Measurements from ENCODE around the gene MEF2A. TPM values are rescaled to one million over a fixed set of nuclear protein-coding genes. Genes with fewer than 3 reads are reported as not detected.

Gene MEF2A
- total RNA-seq, 1 donor from 2014 or later, result 61.9 TPM

DNA sequence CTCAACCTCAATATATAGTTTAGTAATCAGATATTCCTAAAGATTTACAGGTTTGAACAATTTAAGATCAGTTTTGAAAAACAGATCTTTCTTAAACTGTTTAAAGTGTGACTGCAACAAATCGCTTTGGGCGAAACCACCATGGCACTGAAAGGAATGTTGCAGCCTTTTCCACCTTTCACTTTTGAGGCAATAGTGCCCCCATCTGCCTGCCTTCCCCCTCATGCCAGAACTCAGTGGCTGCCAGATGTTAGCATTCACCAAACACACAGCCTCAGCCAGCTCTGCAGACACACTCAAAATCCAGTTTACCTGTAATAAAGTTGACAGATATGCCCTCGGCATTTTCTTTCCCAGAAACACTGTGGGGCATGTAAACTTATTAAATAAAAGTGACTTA is 164.1 kb downstream of the MEF2A start:
- H3K4me3 ChIP-seq, result no peak overlapping the region
- peaks cover 5% of the 10 kb centered on the region for H3F3A ChIP-seq (ENCODE audit: low read depth)
- H3K4me2 ChIP-seq, result no peak overlapping the region
- Mint-ChIP-seq H3K27me3 (ENCODE audit: insufficient read depth, low read depth) (no peaks in the 10 kb centered on the region), H3K4me3 (no peak overlapping the region), H3K27ac (no peak overlapping the region), H3K36me3 (peaks cover 16% of the 10 kb centered on the region), H3K4me1 (peaks cover 28% of the 10 kb centered on the region), H3K9me3 (peaks cover 8% of the 10 kb centered on the region)
- H3K9ac ChIP-seq, result no peak overlapping the region
- DNase-seq (ENCODE audit: low spot score), result peak; percentile 54
- no peaks in the 10 kb centered on the region for H3K9me3 ChIP-seq (ENCODE audit: low read depth)
- TF ChIP-seq EZH2phosphoT487 (IDR thresholded peaks at IDR 0.05), result no peak
- TF ChIP-seq, protein P1, sequence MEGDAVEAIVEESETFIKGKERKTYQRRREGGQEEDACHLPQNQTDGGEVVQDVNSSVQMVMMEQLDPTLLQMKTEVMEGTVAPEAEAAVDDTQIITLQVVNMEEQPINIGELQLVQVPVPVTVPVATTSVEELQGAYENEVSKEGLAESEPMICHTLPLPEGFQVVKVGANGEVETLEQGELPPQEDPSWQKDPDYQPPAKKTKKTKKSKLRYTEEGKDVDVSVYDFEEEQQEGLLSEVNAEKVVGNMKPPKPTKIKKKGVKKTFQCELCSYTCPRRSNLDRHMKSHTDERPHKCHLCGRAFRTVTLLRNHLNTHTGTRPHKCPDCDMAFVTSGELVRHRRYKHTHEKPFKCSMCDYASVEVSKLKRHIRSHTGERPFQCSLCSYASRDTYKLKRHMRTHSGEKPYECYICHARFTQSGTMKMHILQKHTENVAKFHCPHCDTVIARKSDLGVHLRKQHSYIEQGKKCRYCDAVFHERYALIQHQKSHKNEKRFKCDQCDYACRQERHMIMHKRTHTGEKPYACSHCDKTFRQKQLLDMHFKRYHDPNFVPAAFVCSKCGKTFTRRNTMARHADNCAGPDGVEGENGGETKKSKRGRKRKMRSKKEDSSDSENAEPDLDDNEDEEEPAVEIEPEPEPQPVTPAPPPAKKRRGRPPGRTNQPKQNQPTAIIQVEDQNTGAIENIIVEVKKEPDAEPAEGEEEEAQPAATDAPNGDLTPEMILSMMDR (IDR thresholded peaks at IDR 0.05), result peak; percentile 54
- no peak overlapping the region for H2AFZ ChIP-seq (replicated peaks)
- H3K36me3 ChIP-seq, result no peaks in the 10 kb centered on the region
- peaks cover 13% of the 10 kb centered on the region for H3K4me1 ChIP-seq
- H3K27me3 ChIP-seq, result peaks cover 14% of the 10 kb centered on the region
- H3K79me2 ChIP-seq (ENCODE audit: low read depth), result peaks cover 19% of the 10 kb centered on the region
- peaks cover 29% of the 10 kb centered on the region for H4K20me1 ChIP-seq (ENCODE audit: low read depth)
- H3K27ac ChIP-seq, result no peak overlapping the region

DNA sequence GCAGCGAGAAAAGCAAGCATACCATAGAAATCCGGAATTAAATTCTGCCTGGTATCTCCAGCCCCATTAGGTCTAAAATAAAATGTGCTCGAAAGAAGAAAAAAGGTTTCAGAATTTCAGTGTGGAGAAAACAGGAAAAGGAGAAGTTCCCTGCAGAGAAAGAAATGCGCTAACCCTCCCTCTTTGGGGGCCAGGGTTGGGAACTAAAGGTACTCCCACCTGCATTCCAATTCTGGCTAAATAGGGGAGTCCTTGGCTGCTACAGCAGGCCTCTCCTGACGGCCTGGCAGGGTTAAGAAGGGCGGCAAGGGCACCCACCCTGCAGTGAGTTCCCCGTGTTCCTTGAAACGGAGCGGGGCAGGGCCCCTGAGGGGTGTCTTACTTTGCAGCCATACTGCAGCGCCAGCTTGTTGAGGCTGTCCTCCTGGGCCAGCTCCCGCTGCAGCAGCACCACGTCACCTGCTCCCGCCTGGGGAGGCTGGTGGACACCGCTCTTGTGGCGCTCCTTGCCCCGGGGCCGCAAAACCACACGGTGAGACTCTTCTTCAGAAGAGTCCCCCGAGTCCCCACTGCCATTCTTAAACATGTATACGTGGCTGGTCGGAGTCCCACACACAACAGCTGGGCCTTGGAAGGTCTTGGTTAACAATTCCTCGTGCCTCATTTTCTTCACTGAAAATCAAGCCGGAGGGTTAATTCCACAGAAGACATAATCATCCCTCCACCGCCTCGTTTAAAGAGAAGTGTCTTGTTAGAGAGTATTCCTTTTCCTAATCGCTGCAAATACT is 165.7 kb downstream of the MEF2A start:
- Mint-ChIP-seq H3K4me3 (peak overlapping the region; percentile 93), H3K9me3 (peaks cover 2% of the 10 kb centered on the region), H3K27me3 (ENCODE audit: insufficient read depth, low read depth) (no peaks in the 10 kb centered on the region), H3K27ac (no peak overlapping the region), H3K4me1 (peaks cover 28% of the 10 kb centered on the region), H3K36me3 (peaks cover 7% of the 10 kb centered on the region)
- Histone ChIP-seq H3K9ac (no peak overlapping the region), H4K20me1 (ENCODE audit: low read depth) (peaks cover 29% of the 10 kb centered on the region), H3K79me2 (ENCODE audit: low read depth) (peaks cover 19% of the 10 kb centered on the region), H3K9me3 (ENCODE audit: low read depth) (no peaks in the 10 kb centered on the region), H3K27me3 (peaks cover 14% of the 10 kb centered on the region), H3K36me3 (no peaks in the 10 kb centered on the region), H3K4me2 (peak overlapping the region; percentile 88), H3K4me1 (peaks cover 13% of the 10 kb centered on the region), H3K4me3 (peak overlapping the region; percentile 73), H2AFZ (replicated peaks) (no peak overlapping the region), H3F3A (ENCODE audit: low read depth) (peaks cover 5% of the 10 kb centered on the region), H3K27ac (no peak overlapping the region)
- TF ChIP-seq, protein P1 (IDR thresholded peaks at IDR 0.05), result no peak
- TF ChIP-seq EZH2 (IDR thresholded peaks at IDR 0.05) (no peak), EZH2phosphoT487 (IDR thresholded peaks at IDR 0.05) (no peak)
- peak; percentile 19 for DNase-seq (ENCODE audit: low spot score)

DNA sequence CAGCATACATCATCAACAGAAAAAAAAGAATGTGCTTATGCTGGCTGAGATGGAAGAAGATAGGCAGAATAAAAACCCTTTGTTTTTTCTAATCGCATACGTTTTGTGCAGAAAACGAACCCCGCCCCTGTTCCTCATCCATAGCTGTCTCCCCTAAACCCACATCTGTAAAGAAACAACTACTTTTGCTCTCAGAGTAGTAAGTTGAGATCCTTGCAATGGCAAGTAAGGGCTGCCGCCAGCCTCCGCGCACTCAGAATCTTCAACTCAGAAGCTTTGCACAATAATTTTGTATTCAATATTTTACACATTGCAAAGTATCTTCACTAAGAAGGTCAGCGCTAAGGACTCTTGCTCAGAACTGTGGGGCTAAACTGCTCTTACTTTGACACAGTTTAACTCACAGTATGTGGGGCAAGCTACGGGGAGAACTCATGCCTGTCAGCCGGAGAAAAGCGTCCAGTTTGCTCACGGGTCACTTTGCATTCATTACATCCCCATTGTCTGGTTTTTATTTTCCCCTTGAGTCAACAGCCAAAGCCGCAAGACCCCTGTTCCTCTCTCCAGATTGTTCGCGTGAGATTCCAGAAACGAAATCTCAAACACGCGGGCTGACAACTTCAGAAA is 166.5 kb downstream of the MEF2A start:
- no peak for DNase-seq (ENCODE audit: low spot score)
- Mint-ChIP-seq H3K4me1 (peaks cover 28% of the 10 kb centered on the region), H3K27me3 (ENCODE audit: insufficient read depth, low read depth) (no peaks in the 10 kb centered on the region), H3K36me3 (peaks cover 2% of the 10 kb centered on the region), H3K9me3 (no peaks in the 10 kb centered on the region), H3K4me3 (peak overlapping the region; percentile 93), H3K27ac (no peak overlapping the region)
- no peak overlapping the region for H3K27ac ChIP-seq
- H3K9ac ChIP-seq, result peak overlapping the region; percentile 51
- no peaks in the 10 kb centered on the region for H3K9me3 ChIP-seq (ENCODE audit: low read depth)
- H4K20me1 ChIP-seq (ENCODE audit: low read depth), result peaks cover 29% of the 10 kb centered on the region
- H2AFZ ChIP-seq (replicated peaks), result peak overlapping the region; percentile 71
- no peaks in the 10 kb centered on the region for H3K36me3 ChIP-seq
- H3K4me3 ChIP-seq, result peak overlapping the region; percentile 73
- H3K79me2 ChIP-seq (ENCODE audit: low read depth), result peaks cover 19% of the 10 kb centered on the region
- H3K4me2 ChIP-seq, result peak overlapping the region; percentile 88
- TF ChIP-seq EZH2 (IDR thresholded peaks at IDR 0.05), result no peak
- TF ChIP-seq EZH2phosphoT487 (IDR thresholded peaks at IDR 0.05), result no peak
- TF ChIP-seq, protein P1 (IDR thresholded peaks at IDR 0.05), result no peak
- peaks cover 13% of the 10 kb centered on the region for H3K4me1 ChIP-seq
- peaks cover 14% of the 10 kb centered on the region for H3K27me3 ChIP-seq
- H3F3A ChIP-seq (ENCODE audit: low read depth), result peaks cover 5% of the 10 kb centered on the region
